ENCODE results near the gene USP49.

USP49 gene

GRCh38 chr6:41779788-41780550 is 115.2 kb downstream of the USP49 start, which contains the start of gene FRS3:
Gene FRS3 (minus strand): TSS chr6:41779900. CDS start chr6:41776987, 2,913 bp downstream.
- TF ChIP-seq CTCF (conservative IDR thresholded peaks at IDR 0.05; ENCODE audit: low read length): peak; percentile 88
- no peak for TF ChIP-seq EZH2phosphoT487 (IDR thresholded peaks at IDR 0.05; ENCODE audit: borderline replicate concordance)
- H2AFZ ChIP-seq (ENCODE audit: low read length): peak within 1 kb of the TSS; percentile 92
- no peaks in the 10 kb centered on the region for H3K9me3 ChIP-seq (ENCODE audit: insufficient read depth, low read depth, low read length)
- no peaks in the 10 kb centered on the region for H3F3A ChIP-seq (ENCODE audit: low read depth)
- H3K36me3 ChIP-seq (ENCODE audit: insufficient read depth, low read length): no peaks in the 10 kb centered on the region
- peak within 1 kb of the TSS; percentile 97 for H3K4me2 ChIP-seq (ENCODE audit: low read depth, low read length, poor library complexity, severe bottlenecking)
- no peaks in the 10 kb centered on the region for H3K27me3 ChIP-seq (ENCODE audit: insufficient read depth, low read length, poor library complexity, severe bottlenecking)
- no peaks in the 10 kb centered on the region for H3K9me2 ChIP-seq (replicated peaks; ENCODE audit: low read depth, low read length)
- H3K9ac ChIP-seq (ENCODE audit: low read depth, low read length, poor library complexity, severe bottlenecking): peak within 1 kb of the TSS; percentile 79
- peaks cover 5% of the 10 kb centered on the region for H4K20me1 ChIP-seq (ENCODE audit: insufficient read depth, low read length, poor library complexity, severe bottlenecking)
- peaks cover 19% of the 10 kb centered on the region for H3K4me1 ChIP-seq (ENCODE audit: insufficient read depth, low read length, poor library complexity, severe bottlenecking)
- H3K4me3 ChIP-seq (ENCODE audit: low read length, poor library complexity, severe bottlenecking): peak within 1 kb of the TSS; percentile 96
- peaks cover 9% of the 10 kb centered on the region for H3K79me2 ChIP-seq (ENCODE audit: insufficient read depth, low read length)

DNA sequence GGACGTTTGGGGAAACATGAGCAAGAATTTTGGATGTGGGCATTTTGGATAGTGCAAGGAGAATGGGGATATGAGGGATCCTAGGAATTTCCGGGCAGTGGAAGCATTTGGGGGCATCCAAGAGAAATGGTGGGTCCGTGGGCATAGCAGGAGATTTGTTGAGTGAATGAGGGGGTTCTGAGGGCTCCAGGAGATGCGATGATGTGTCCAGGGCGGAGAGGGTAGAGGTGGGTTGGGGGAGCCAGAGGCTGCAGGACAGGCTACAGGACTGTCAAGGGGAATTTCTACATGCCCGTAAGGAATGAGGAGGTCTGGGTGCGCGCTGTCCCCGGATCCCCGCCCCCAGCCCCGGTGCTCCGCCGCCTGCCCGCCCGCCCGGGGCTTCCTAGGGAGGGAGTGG is 115.8 kb downstream of the USP49 start:
- H3K9me3 ChIP-seq (ENCODE audit: insufficient read depth, low read depth, low read length): no peaks in the 10 kb centered on the region
- H3K4me1 ChIP-seq (ENCODE audit: insufficient read depth, low read length, poor library complexity, severe bottlenecking): peaks cover 18% of the 10 kb centered on the region
- H3K9me2 ChIP-seq (replicated peaks; ENCODE audit: low read depth, low read length): no peaks in the 10 kb centered on the region
- H3K27me3 ChIP-seq (ENCODE audit: insufficient read depth, low read length, poor library complexity, severe bottlenecking): no peaks in the 10 kb centered on the region
- H3F3A ChIP-seq (ENCODE audit: low read depth): no peaks in the 10 kb centered on the region
- H3K4me2 ChIP-seq (ENCODE audit: low read depth, low read length, poor library complexity, severe bottlenecking): peak overlapping the region; percentile 90
- H2AFZ ChIP-seq (ENCODE audit: low read length): no peak overlapping the region; the same call in 1 of the 2 replicates
- peaks cover 5% of the 10 kb centered on the region for H4K20me1 ChIP-seq (ENCODE audit: insufficient read depth, low read length, poor library complexity, severe bottlenecking)
- H3K4me3 ChIP-seq (ENCODE audit: low read length, poor library complexity, severe bottlenecking): peak overlapping the region; percentile 96
- peaks cover 9% of the 10 kb centered on the region for H3K79me2 ChIP-seq (ENCODE audit: insufficient read depth, low read length)
- no peaks in the 10 kb centered on the region for H3K36me3 ChIP-seq (ENCODE audit: insufficient read depth, low read length)
- TF ChIP-seq CTCF (conservative IDR thresholded peaks at IDR 0.05; ENCODE audit: low read length) (no peak), EZH2phosphoT487 (IDR thresholded peaks at IDR 0.05; ENCODE audit: borderline replicate concordance) (no peak)
- H3K9ac ChIP-seq (ENCODE audit: low read depth, low read length, poor library complexity, severe bottlenecking): peak overlapping the region; percentile 79

DNA sequence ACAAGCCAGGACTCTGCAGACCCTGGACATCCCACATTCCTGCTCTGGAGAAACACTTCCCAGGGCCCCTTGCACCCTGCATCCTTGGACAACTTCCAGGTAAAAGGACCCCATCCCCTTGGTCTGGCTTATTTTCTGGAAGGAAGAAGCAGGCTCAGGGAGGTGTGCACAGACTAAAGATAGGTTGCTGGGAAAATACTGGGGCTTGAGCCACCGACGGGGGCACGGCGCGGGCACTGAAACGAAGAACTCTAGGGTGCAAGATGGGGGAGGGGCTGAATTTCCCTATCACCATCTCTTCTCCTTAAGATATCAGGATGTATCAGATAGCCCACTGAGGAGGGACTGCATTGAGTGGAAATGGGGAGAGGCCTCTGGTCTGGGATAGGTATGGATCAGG is 116.3 kb downstream of the USP49 start:
- peaks cover 9% of the 10 kb centered on the region for H3K79me2 ChIP-seq (ENCODE audit: insufficient read depth, low read length)
- no peaks in the 10 kb centered on the region for H3K36me3 ChIP-seq (ENCODE audit: insufficient read depth, low read length)
- no peaks in the 10 kb centered on the region for H3K27me3 ChIP-seq (ENCODE audit: insufficient read depth, low read length, poor library complexity, severe bottlenecking)
- H3K4me3 ChIP-seq (ENCODE audit: low read length, poor library complexity, severe bottlenecking): peak overlapping the region; percentile 96
- H3K4me2 ChIP-seq (ENCODE audit: low read depth, low read length, poor library complexity, severe bottlenecking): peak overlapping the region; percentile 90
- no peaks in the 10 kb centered on the region for H3F3A ChIP-seq (ENCODE audit: low read depth)
- no peaks in the 10 kb centered on the region for H3K9me2 ChIP-seq (replicated peaks; ENCODE audit: low read depth, low read length)
- H3K9me3 ChIP-seq (ENCODE audit: insufficient read depth, low read depth, low read length): no peaks in the 10 kb centered on the region
- peaks cover 18% of the 10 kb centered on the region for H3K4me1 ChIP-seq (ENCODE audit: insufficient read depth, low read length, poor library complexity, severe bottlenecking)
- peak overlapping the region; percentile 79 for H3K9ac ChIP-seq (ENCODE audit: low read depth, low read length, poor library complexity, severe bottlenecking)
- TF ChIP-seq EZH2phosphoT487 (IDR thresholded peaks at IDR 0.05; ENCODE audit: borderline replicate concordance): no peak
- no peak for TF ChIP-seq CTCF (conservative IDR thresholded peaks at IDR 0.05; ENCODE audit: low read length)
- H2AFZ ChIP-seq (ENCODE audit: low read length): no peak overlapping the region
- peaks cover 5% of the 10 kb centered on the region for H4K20me1 ChIP-seq (ENCODE audit: insufficient read depth, low read length, poor library complexity, severe bottlenecking)

Data from Loucy (cell line).